ENCODE results near the gene IGF2BP3. TPM values are rescaled to one million over a fixed set of nuclear protein-coding genes. Genes with fewer than 3 reads are reported as not detected.

IGF2BP3 gene
- total RNA-seq, 3 donors from 2014 or later (not counting 1 experiment from before 2014, with no cell fraction given) = 1.4 to 2.9 TPM; not detected in 1

DNA sequence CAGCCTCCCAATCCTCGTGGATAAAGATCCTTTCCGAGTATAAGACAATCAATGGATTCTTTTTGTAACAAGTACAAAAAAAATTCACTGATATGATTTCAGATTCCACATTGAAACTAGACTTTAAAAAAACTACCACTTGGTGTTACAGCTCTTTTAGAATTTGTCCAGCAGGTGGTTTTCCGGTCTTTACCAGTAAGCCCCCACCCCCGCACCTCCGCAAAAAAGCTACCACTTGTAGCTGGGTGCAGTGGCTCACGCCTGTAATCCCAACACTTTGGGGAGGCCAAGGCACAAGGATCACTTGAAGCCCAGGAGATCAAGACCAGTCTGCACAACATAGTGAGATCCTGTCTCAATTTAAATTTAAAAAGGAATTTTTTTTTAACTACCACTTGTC lies 19.8 kb downstream of the IGF2BP3 start:
- H3K4me3 ChIP-seq (ENCODE audit: low read length) = no peak overlapping the region
- 50% methylated on average over 6 of the region's 6 CpGs for WGBS (ENCODE audit: insufficient coverage)
- no peaks in the 10 kb centered on the region for H3K36me3 Mint-ChIP-seq
- H3K36me3 ChIP-seq (ENCODE audit: control insufficient read depth, insufficient read depth, low read length) = no peaks in the 10 kb centered on the region
- peaks cover 4% of the 10 kb centered on the region for H3K27me3 ChIP-seq (ENCODE audit: control insufficient read depth, insufficient read depth, low read length)
- no peaks in the 10 kb centered on the region for H3K4me1 Mint-ChIP-seq
- H3K27me3 Mint-ChIP-seq (ENCODE audit: low read depth in 2 of 2) = peaks cover 9 to 20% of the 10 kb centered on the region in 2 donors
- intact Hi-C loops (cut with micrococcal nuclease) = no loop called here
- no peaks in the 10 kb centered on the region for H3K9me3 ChIP-seq (ENCODE audit: control insufficient read depth, insufficient read depth, low read length)
- H3K27ac Mint-ChIP-seq = no peak overlapping the region
- no peak overlapping the region for H3K4me3 Mint-ChIP-seq
- ATAC-seq (no peak), DNase-seq (no peak)
- no peaks in the 10 kb centered on the region for H3K9me3 Mint-ChIP-seq
- no peaks in the 10 kb centered on the region for H3K4me1 ChIP-seq (ENCODE audit: control insufficient read depth, insufficient read depth, low read length)
- no peak overlapping the region for H3K27ac ChIP-seq (ENCODE audit: low read length)
- TF ChIP-seq, protein P1, sequence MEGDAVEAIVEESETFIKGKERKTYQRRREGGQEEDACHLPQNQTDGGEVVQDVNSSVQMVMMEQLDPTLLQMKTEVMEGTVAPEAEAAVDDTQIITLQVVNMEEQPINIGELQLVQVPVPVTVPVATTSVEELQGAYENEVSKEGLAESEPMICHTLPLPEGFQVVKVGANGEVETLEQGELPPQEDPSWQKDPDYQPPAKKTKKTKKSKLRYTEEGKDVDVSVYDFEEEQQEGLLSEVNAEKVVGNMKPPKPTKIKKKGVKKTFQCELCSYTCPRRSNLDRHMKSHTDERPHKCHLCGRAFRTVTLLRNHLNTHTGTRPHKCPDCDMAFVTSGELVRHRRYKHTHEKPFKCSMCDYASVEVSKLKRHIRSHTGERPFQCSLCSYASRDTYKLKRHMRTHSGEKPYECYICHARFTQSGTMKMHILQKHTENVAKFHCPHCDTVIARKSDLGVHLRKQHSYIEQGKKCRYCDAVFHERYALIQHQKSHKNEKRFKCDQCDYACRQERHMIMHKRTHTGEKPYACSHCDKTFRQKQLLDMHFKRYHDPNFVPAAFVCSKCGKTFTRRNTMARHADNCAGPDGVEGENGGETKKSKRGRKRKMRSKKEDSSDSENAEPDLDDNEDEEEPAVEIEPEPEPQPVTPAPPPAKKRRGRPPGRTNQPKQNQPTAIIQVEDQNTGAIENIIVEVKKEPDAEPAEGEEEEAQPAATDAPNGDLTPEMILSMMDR (IDR thresholded peaks at IDR 0.05) = no peak

DNA sequence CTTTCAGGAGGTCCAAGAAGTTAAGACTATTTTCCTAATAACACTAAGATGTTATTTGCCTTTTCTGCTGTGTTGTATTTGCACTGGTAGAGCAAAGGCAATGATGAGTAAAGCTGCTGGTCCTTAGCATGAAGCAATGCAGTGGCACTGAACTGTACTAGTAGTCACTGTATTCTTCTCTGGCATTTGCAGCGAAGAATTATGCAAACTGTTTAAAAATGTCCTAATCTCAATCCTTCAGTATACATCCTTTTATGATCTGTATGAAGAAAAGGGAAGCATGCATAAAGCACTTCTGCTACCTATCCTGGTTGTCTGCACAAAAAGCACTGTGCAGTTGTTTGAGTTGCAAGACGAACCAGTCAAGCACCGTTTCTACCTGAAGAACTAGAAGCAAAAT lies 20.4 kb downstream of the IGF2BP3 start:
- Mint-ChIP-seq H3K27me3 (ENCODE audit: low read depth in 2 of 2) (peaks cover 7 to 19% of the 10 kb centered on the region in 2 donors), H3K27ac (no peak overlapping the region), H3K4me1 (no peaks in the 10 kb centered on the region), H3K36me3 (no peaks in the 10 kb centered on the region), H3K4me3 (no peak overlapping the region), H3K9me3 (no peaks in the 10 kb centered on the region)
- 81% methylated on average over 3 of the region's 3 CpGs for WGBS (ENCODE audit: insufficient coverage)
- H3K36me3 ChIP-seq (ENCODE audit: control insufficient read depth, insufficient read depth, low read length) = no peaks in the 10 kb centered on the region
- peaks cover 4% of the 10 kb centered on the region for H3K27me3 ChIP-seq (ENCODE audit: control insufficient read depth, insufficient read depth, low read length)
- no peaks in the 10 kb centered on the region for H3K9me3 ChIP-seq (ENCODE audit: control insufficient read depth, insufficient read depth, low read length)
- ATAC-seq (no peak), DNase-seq (no peak)
- intact Hi-C loops (cut with micrococcal nuclease) = no loop called here
- TF ChIP-seq, protein P1 (IDR thresholded peaks at IDR 0.05) = no peak
- no peak overlapping the region for H3K27ac ChIP-seq (ENCODE audit: low read length)
- H3K4me1 ChIP-seq (ENCODE audit: control insufficient read depth, insufficient read depth, low read length) = no peaks in the 10 kb centered on the region
- H3K4me3 ChIP-seq (ENCODE audit: low read length) = no peak overlapping the region

DNA sequence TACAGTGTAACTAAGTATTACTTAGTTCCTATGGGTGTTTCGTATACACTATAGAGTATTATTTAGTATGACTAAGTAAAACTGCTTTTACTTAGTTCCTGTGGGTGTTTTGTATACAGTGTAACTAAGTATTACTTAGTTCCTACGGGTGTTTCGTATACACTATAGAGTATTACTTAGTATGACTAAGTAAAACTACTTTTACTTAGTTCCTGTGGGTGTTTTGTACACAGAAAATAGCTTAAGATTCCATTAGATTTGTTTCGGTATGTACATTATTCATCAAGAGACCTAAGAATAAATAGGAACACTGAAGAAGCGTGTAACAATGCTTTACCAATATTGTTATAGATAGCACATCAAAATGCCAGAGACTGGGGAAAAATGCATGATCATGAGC lies 25.0 kb downstream of the IGF2BP3 start:
- Mint-ChIP-seq H3K27ac (no peak overlapping the region), H3K4me3 (no peak overlapping the region), H3K4me1 (no peaks in the 10 kb centered on the region), H3K9me3 (no peaks in the 10 kb centered on the region), H3K36me3 (no peaks in the 10 kb centered on the region), H3K27me3 (ENCODE audit: low read depth in 2 of 2) (peaks cover 6 to 12% of the 10 kb centered on the region in 2 donors)
- DNase-seq (no peak), ATAC-seq (no peak)
- intact Hi-C loops (cut with micrococcal nuclease) = no loop called here
- WGBS (ENCODE audit: insufficient coverage) = 80% methylated on average over 1 of the region's 5 CpGs
- TF ChIP-seq, protein P1 (IDR thresholded peaks at IDR 0.05) = no peak
- H3K9me3 ChIP-seq (ENCODE audit: control insufficient read depth, insufficient read depth, low read length) = no peaks in the 10 kb centered on the region
- no peak overlapping the region for H3K27ac ChIP-seq (ENCODE audit: low read length)
- H3K36me3 ChIP-seq (ENCODE audit: control insufficient read depth, insufficient read depth, low read length) = no peaks in the 10 kb centered on the region
- H3K4me1 ChIP-seq (ENCODE audit: control insufficient read depth, insufficient read depth, low read length) = no peaks in the 10 kb centered on the region
- no peak overlapping the region for H3K4me3 ChIP-seq (ENCODE audit: low read length)
- H3K27me3 ChIP-seq (ENCODE audit: control insufficient read depth, insufficient read depth, low read length) = peaks cover 2% of the 10 kb centered on the region

DNA sequence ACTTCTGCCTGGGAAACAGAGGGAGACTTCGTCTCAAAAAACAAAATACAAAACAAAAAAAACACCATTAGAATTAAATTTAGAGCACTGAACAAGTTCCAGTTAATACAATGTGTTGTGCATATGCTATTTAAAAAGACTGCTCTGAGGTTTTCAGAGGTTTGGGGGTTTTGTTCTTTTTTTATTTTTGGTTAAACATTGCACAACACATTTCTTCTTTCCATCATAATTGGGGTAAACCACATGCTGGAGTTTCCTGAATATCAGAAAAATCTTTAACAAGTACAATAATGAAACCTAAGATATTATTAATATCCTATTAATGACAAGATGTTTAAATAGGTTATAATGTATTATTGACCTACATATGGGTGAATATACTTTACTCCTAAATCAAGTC lies 26.3 kb downstream of the IGF2BP3 start:
- H3K27ac ChIP-seq (ENCODE audit: low read length) = no peak overlapping the region
- TF ChIP-seq, protein P1 (IDR thresholded peaks at IDR 0.05) = no peak
- no peaks in the 10 kb centered on the region for H3K9me3 ChIP-seq (ENCODE audit: control insufficient read depth, insufficient read depth, low read length)
- H3K36me3 ChIP-seq (ENCODE audit: control insufficient read depth, insufficient read depth, low read length) = no peaks in the 10 kb centered on the region
- no peak for ATAC-seq
- no peak overlapping the region for H3K4me3 ChIP-seq (ENCODE audit: low read length)
- Mint-ChIP-seq H3K27me3 (ENCODE audit: low read depth in 2 of 2) (peaks cover 6 to 11% of the 10 kb centered on the region in 2 donors), H3K27ac (no peak overlapping the region), H3K36me3 (no peaks in the 10 kb centered on the region), H3K9me3 (no peaks in the 10 kb centered on the region), H3K4me1 (no peaks in the 10 kb centered on the region), H3K4me3 (no peak overlapping the region)
- H3K27me3 ChIP-seq (ENCODE audit: control insufficient read depth, insufficient read depth, low read length) = no peaks in the 10 kb centered on the region
- no peaks in the 10 kb centered on the region for H3K4me1 ChIP-seq (ENCODE audit: control insufficient read depth, insufficient read depth, low read length)
- DNase-seq = no peak
- intact Hi-C loops (cut with micrococcal nuclease) = no loop called here
- no CpG with 5 or more reads among the region's 1 CpG for WGBS (ENCODE audit: insufficient coverage)
